ENCODE results near the gene MYO1E. TPM values are rescaled to one million over a fixed set of nuclear protein-coding genes. Genes with fewer than 3 reads are reported as not detected.

The MYO1E gene
- total RNA-seq, 2 experiments from 2014 or later = 20.3 to 22.7 TPM

GRCh38 chr15:59315914-59316451 lies 56.7 kb downstream of the MYO1E start:
- no peak overlapping the region for H3K4me3 Mint-ChIP-seq
- CTCF ChIA-PET = no interaction called here
- H3K36me3 Mint-ChIP-seq (ENCODE audit: low read depth) = no peaks in the 10 kb centered on the region
- POLR2A ChIA-PET = interaction anchor here (0.7 to 1.1 kb wide), 3 partner anchors 136 to 1082 kb away, joined by 3 to 4 read pairs (median 3); partner anchors contain the start of gene ANXA2
- H3K27me3 Mint-ChIP-seq = no peaks in the 10 kb centered on the region
- intact Hi-C loops (cut with micrococcal nuclease) = no loop called here
- DNase-seq = no peak
- ATAC-seq = no peak
- H3K4me1 Mint-ChIP-seq (ENCODE audit: low read depth) = no peaks in the 10 kb centered on the region
- H3K9me3 Mint-ChIP-seq = peaks cover 9% of the 10 kb centered on the region
- no peak for TF ChIP-seq CTCF (IDR thresholded peaks at IDR 0.05)
- H3K27ac Mint-ChIP-seq = no peak overlapping the region

GRCh38 chr15:59313641-59314332 lies 58.9 kb downstream of the MYO1E start:
- no peak for DNase-seq
- no peak for ATAC-seq
- Mint-ChIP-seq H3K27me3 (peaks cover 1% of the 10 kb centered on the region), H3K36me3 (ENCODE audit: low read depth) (no peaks in the 10 kb centered on the region), H3K9me3 (peaks cover 1% of the 10 kb centered on the region), H3K4me1 (ENCODE audit: low read depth) (no peaks in the 10 kb centered on the region), H3K4me3 (no peak overlapping the region), H3K27ac (no peak overlapping the region)
- POLR2A ChIA-PET = no interaction called here
- intact Hi-C loops (cut with micrococcal nuclease) = no loop called here
- no peak for TF ChIP-seq CTCF (IDR thresholded peaks at IDR 0.05)
- CTCF ChIA-PET = no interaction called here

GRCh38 chr15:59312205-59312604 lies 60.5 kb downstream of the MYO1E start:
- no peak for DNase-seq
- intact Hi-C loops (cut with micrococcal nuclease) = no loop called here
- Mint-ChIP-seq H3K27me3 (peaks cover 1% of the 10 kb centered on the region), H3K27ac (no peak overlapping the region), H3K4me1 (ENCODE audit: low read depth) (no peaks in the 10 kb centered on the region), H3K36me3 (ENCODE audit: low read depth) (no peaks in the 10 kb centered on the region), H3K4me3 (no peak overlapping the region), H3K9me3 (peaks cover 1% of the 10 kb centered on the region)
- ChIA-PET POLR2A (no interaction called here), CTCF (no interaction called here)
- ATAC-seq = no peak
- no peak for TF ChIP-seq CTCF (IDR thresholded peaks at IDR 0.05)

- no peak for TF ChIP-seq CTCF (IDR thresholded peaks at IDR 0.05)
- ChIA-PET CTCF (no interaction called here), POLR2A (no interaction called here)
- peaks cover 1% of the 10 kb centered on the region for H3K27me3 Mint-ChIP-seq
- H3K27ac Mint-ChIP-seq = no peak overlapping the region
- H3K36me3 Mint-ChIP-seq (ENCODE audit: low read depth) = no peaks in the 10 kb centered on the region
- ATAC-seq (no peak), DNase-seq (no peak)
- no peaks in the 10 kb centered on the region for H3K4me1 Mint-ChIP-seq (ENCODE audit: low read depth)
- no peaks in the 10 kb centered on the region for H3K9me3 Mint-ChIP-seq
- no peak overlapping the region for H3K4me3 Mint-ChIP-seq
- intact Hi-C loops (cut with micrococcal nuclease) = no loop called here
Observed at GRCh38 chr15:59311195-59311594, 61.5 kb downstream of the MYO1E start.

GRCh38 chr15:59309405-59309804 lies 63.3 kb downstream of the MYO1E start:
- Mint-ChIP-seq H3K27ac (no peak overlapping the region), H3K4me3 (no peak overlapping the region), H3K36me3 (ENCODE audit: low read depth) (no peaks in the 10 kb centered on the region), H3K27me3 (peaks cover 1% of the 10 kb centered on the region), H3K4me1 (ENCODE audit: low read depth) (peaks cover 4% of the 10 kb centered on the region), H3K9me3 (no peaks in the 10 kb centered on the region)
- intact Hi-C loops (cut with micrococcal nuclease) = no loop called here
- no peak for ATAC-seq
- ChIA-PET POLR2A (no interaction called here), CTCF (interaction anchor here (0.7 to 1.1 kb wide), 2 partner anchors 62 to 227 kb away, joined by 3 read pairs; no protein-coding TSS in a partner anchor)
- no peak for TF ChIP-seq CTCF (IDR thresholded peaks at IDR 0.05)
- DNase-seq = no peak

Measured in activated CD8-positive, alpha-beta T cell treated with anti-CD3 and anti-CD28 coated beads for 36 hours (primary cell).